Panc1 (cell line): Measurements from ENCODE around the gene RBSN.

Source experiments
- POLR2AphosphoS5 ChIP-seq: IDR thresholded peaks from 2 replicates; pipeline ENCODE4 v1.6.1; 2012; ENCODE audit warnings: mild to moderate bottlenecking, low read depth, low read length, moderate library complexity
- SIN3A ChIP-seq: IDR thresholded peaks from 2 replicates; pipeline ENCODE4 v1.6.1; 2012; ENCODE audit warnings: low read depth, mild to moderate bottlenecking, low read length, moderate library complexity, borderline replicate concordance; ENCODE audit not compliant: insufficient read depth

DNA sequence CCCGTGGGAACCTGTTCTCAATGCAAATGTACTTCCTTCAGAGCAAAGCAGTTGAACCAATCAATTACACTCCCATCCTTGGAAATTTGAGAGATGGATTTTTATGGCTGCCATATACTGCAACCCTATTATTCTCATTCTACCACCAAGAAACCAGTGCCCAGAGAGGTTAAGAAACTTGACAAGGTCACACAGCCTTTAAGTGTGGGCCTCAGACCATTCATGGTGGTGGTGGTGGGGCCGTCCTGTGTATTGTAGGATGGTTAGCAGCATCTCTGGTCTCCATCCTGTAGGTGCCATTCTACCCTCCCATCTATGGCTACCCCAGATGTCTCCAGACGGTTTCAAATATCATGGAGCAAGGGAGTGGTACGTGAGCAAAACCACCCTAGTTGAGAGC lies 23.4 kb upstream of the RBSN start:
- no peak for TF ChIP-seq SIN3A
- no peak for TF ChIP-seq POLR2AphosphoS5
